T-helper 17 cell (primary cell): ENCODE measurements around the gene UBALD2. TPM values are rescaled to one million over a fixed set of nuclear protein-coding genes. Genes with fewer than 3 reads are reported as not detected.
"Not testable (repeated sequence)": the region's sequence is repeated elsewhere in the genome, so short reads cannot be mapped to it uniquely, and the experiment has no call there.

ENCODE experiments used
- ATAC-seq: fragments of 150-1000 bp; cut with Tn5 transposase; 2 replicates; pipeline ENCODE4 v1.10.0; 2021; ENCODE audit warnings: mild to moderate bottlenecking, moderate library complexity
- DNase-seq, 3 donors: peaks; one replicate each; pipeline versions ENCODE4 v3.0.0 to v3.0.0-alpha.2; 2020 to 2021
- H3K9me3 ChIP-seq: one replicate; pipeline ENCODE4 v1.7.0; 2013; ENCODE audit warnings: low read length, mild to moderate bottlenecking; ENCODE audit not compliant: control insufficient read depth, poor library complexity, severe bottlenecking
- H3K27ac Mint-ChIP-seq: one replicate; pipeline ENCODE4 v1.8.0; 2022; ENCODE audit warnings: mild to moderate bottlenecking, moderate library complexity, mixed read lengths
- H3K27me3 Mint-ChIP-seq: one replicate; pipeline ENCODE4 v1.8.0; 2022; ENCODE audit warnings: mixed read lengths
- H3K36me3 Mint-ChIP-seq: one replicate; pipeline ENCODE4 v1.8.0; 2022; ENCODE audit warnings: low read depth, mixed read lengths
- H3K4me1 Mint-ChIP-seq: one replicate; pipeline ENCODE4 v1.8.0; 2022; ENCODE audit warnings: mild to moderate bottlenecking, mixed read lengths
- H3K4me3 Mint-ChIP-seq: one replicate; pipeline ENCODE4 v1.8.0; 2022; ENCODE audit warnings: mild to moderate bottlenecking, moderate library complexity, mixed read lengths
- total RNA-seq, 4 donors: library from RNA in 2 of 4; stranded (reverse) in 2 of 4; gene quantifications; one replicate each; pipeline ENCODE4 v1.2.3 and lab custom pipeline; 2022 to 2026

The UBALD2 gene
- total RNA-seq: 100 to 1,000 TPM; 201 to 252 TPM
- 44.6 to 81.0 reads per million in 2 donors for total RNA-seq (lab: John Stamatoyannopoulos, UW)

GRCh38 chr17:76264755-76265623 lies at the start of gene UBALD2:
Gene UBALD2 (plus strand): TSS chr17:76265348. CDS start chr17:76265506, 158 bp downstream.
- ATAC-seq (peak; percentile 86), DNase-seq (peak; percentile 93 to 96 (median 96))
- Mint-ChIP-seq H3K4me1 (peaks cover 37% of the 10 kb centered on the region), H3K36me3 (peaks cover 4% of the 10 kb centered on the region), H3K4me3 (peak within 1 kb of the TSS; percentile 96), H3K27ac (peak within 1 kb of the TSS; percentile 97), H3K27me3 (no peaks in the 10 kb centered on the region)
- no peaks in the 10 kb centered on the region for H3K9me3 ChIP-seq

GRCh38 chr17:76217081-76217480 lies 48.1 kb upstream of the UBALD2 start:
- no peak for DNase-seq
- peak overlapping the region; percentile 70 for H3K27ac Mint-ChIP-seq
- no peaks in the 10 kb centered on the region for H3K9me3 ChIP-seq
- H3K4me1 Mint-ChIP-seq: peaks cover 14% of the 10 kb centered on the region
- no peak overlapping the region for H3K4me3 Mint-ChIP-seq
- no peak for ATAC-seq
- no peaks in the 10 kb centered on the region for H3K27me3 Mint-ChIP-seq
- H3K36me3 Mint-ChIP-seq: peaks cover 4% of the 10 kb centered on the region

GRCh38 chr17:76219670-76220383 lies 45.3 kb upstream of the UBALD2 start:
- DNase-seq (no peak), ATAC-seq (no peak)
- Mint-ChIP-seq H3K4me1 (peaks cover 9% of the 10 kb centered on the region), H3K27me3 (no peaks in the 10 kb centered on the region), H3K4me3 (no peak overlapping the region), H3K27ac (peak overlapping the region; percentile 34), H3K36me3 (peaks cover 4% of the 10 kb centered on the region)
- H3K9me3 ChIP-seq: no peaks in the 10 kb centered on the region

GRCh38 chr17:76223802-76224201 lies 41.3 kb upstream of the UBALD2 start:
- H3K36me3 Mint-ChIP-seq: no peaks in the 10 kb centered on the region
- no peaks in the 10 kb centered on the region for H3K27me3 Mint-ChIP-seq

GRCh38 chr17:76225373-76226086 lies 39.6 kb upstream of the UBALD2 start:
- peaks cover 18% of the 10 kb centered on the region for H3K4me1 Mint-ChIP-seq
- H3K27me3 Mint-ChIP-seq, H3K36me3 Mint-ChIP-seq, H3K4me3 Mint-ChIP-seq, H3K9me3 ChIP-seq, ATAC-seq, DNase-seq, H3K27ac Mint-ChIP-seq: not testable (repeated sequence)

More at GRCh38 chr17:76223802-76224201, 41.3 kb upstream of the UBALD2 start:
- Mint-ChIP-seq H3K4me1 (peaks cover 14% of the 10 kb centered on the region), H3K27ac (no peak overlapping the region), H3K4me3 (peak overlapping the region; percentile 19)
- ATAC-seq (no peak), DNase-seq (no peak)
- no peaks in the 10 kb centered on the region for H3K9me3 ChIP-seq

- ATAC-seq, DNase-seq, H3K36me3 Mint-ChIP-seq, H3K27ac Mint-ChIP-seq, H3K27me3 Mint-ChIP-seq, H3K9me3 ChIP-seq, H3K4me3 Mint-ChIP-seq: not testable (repeated sequence)
- peaks cover 18% of the 10 kb centered on the region for H3K4me1 Mint-ChIP-seq
Observed at GRCh38 chr17:76226749-76227148, 38.4 kb upstream of the UBALD2 start.

- Mint-ChIP-seq H3K4me1 (peaks cover 24% of the 10 kb centered on the region), H3K27ac (no peak overlapping the region), H3K4me3 (no peak overlapping the region), H3K36me3 (no peaks in the 10 kb centered on the region), H3K27me3 (no peaks in the 10 kb centered on the region)
- DNase-seq: no peak
- H3K9me3 ChIP-seq: no peaks in the 10 kb centered on the region
- ATAC-seq: no peak
Observed at GRCh38 chr17:76232342-76232741, 32.8 kb upstream of the UBALD2 start.

GRCh38 chr17:76233588-76234353 lies 31.4 kb upstream of the UBALD2 start:
- no peaks in the 10 kb centered on the region for H3K36me3 Mint-ChIP-seq
- DNase-seq (no peak), ATAC-seq (no peak)
- no peaks in the 10 kb centered on the region for H3K9me3 ChIP-seq
- H3K4me1 Mint-ChIP-seq: peaks cover 28% of the 10 kb centered on the region
- H3K4me3 Mint-ChIP-seq: no peak overlapping the region
- no peak overlapping the region for H3K27ac Mint-ChIP-seq
- H3K27me3 Mint-ChIP-seq: no peaks in the 10 kb centered on the region

GRCh38 chr17:76234354-76234679 lies 30.8 kb upstream of the UBALD2 start:
- H3K9me3 ChIP-seq: no peaks in the 10 kb centered on the region
- Mint-ChIP-seq H3K27me3 (no peaks in the 10 kb centered on the region), H3K27ac (no peak overlapping the region), H3K36me3 (no peaks in the 10 kb centered on the region), H3K4me1 (peaks cover 27% of the 10 kb centered on the region), H3K4me3 (no peak overlapping the region)
- ATAC-seq (no peak), DNase-seq (no peak)

- Mint-ChIP-seq H3K36me3 (no peaks in the 10 kb centered on the region), H3K27me3 (no peaks in the 10 kb centered on the region), H3K4me3 (no peak overlapping the region), H3K4me1 (peaks cover 26% of the 10 kb centered on the region), H3K27ac (no peak overlapping the region)
- DNase-seq (no peak), ATAC-seq (no peak)
- H3K9me3 ChIP-seq: no peaks in the 10 kb centered on the region
Observed at GRCh38 chr17:76235883-76236282, 29.3 kb upstream of the UBALD2 start.

- H3K4me1 Mint-ChIP-seq: peaks cover 32% of the 10 kb centered on the region
- H3K4me3 Mint-ChIP-seq: no peak overlapping the region
- DNase-seq (no peak), ATAC-seq (no peak)
- no peaks in the 10 kb centered on the region for H3K9me3 ChIP-seq
- no peaks in the 10 kb centered on the region for H3K27me3 Mint-ChIP-seq
- H3K36me3 Mint-ChIP-seq: no peaks in the 10 kb centered on the region
- H3K27ac Mint-ChIP-seq: no peak overlapping the region
Observed at GRCh38 chr17:76236603-76237002, 28.5 kb upstream of the UBALD2 start.

GRCh38 chr17:76237859-76238313 lies 27.3 kb upstream of the UBALD2 start:
- DNase-seq: no peak
- ATAC-seq: no peak
- no peaks in the 10 kb centered on the region for H3K36me3 Mint-ChIP-seq
- H3K4me3 Mint-ChIP-seq: peak overlapping the region; percentile 88
- peaks cover 29% of the 10 kb centered on the region for H3K4me1 Mint-ChIP-seq
- H3K9me3 ChIP-seq: no peaks in the 10 kb centered on the region
- no peaks in the 10 kb centered on the region for H3K27me3 Mint-ChIP-seq
- peak overlapping the region; percentile 56 for H3K27ac Mint-ChIP-seq
